T-helper 2 cell treated with Interferon-gamma antibody and Interleukin-4, amounts not matched to agents 100 ng/mL and 5 ng/mL, for 36 hours (primary cell): ENCODE data around the gene SSNA1. TPM values are rescaled to one million over a fixed set of nuclear protein-coding genes. Genes with fewer than 3 reads are reported as not detected.

Experiments used
- intact Hi-C: fragments of 100-400 bp; cut with micrococcal nuclease; formaldehyde crosslinking; loops from one replicate; pipeline ENCODE4 v1.15.1; 2023
- total RNA-seq: library from RNA; stranded (reverse); gene quantifications from 2 replicates; pipeline ENCODE4 v1.2.3, GENCODE V29; 2022

SSNA1 gene
- 86.5 and 88.3 TPM in 2 replicates for total RNA-seq

GRCh38 chr9:137188490-137189296, at the start of gene SSNA1, which contains the start of gene ANAPC2:
SSNA1 (plus strand) TSS chr9:137188676; CDS start chr9:137188727, 51 bp downstream.
ANAPC2 (minus strand) TSS chr9:137188560; CDS start chr9:137188532, 28 bp downstream.
- intact Hi-C loops, result loop anchor here (1.0 to 5.0 kb wide), 4 partner anchors 17 to 61 kb away; partner anchors contain the start of genes NDOR1, TMEM203 and TUBB4B

- intact Hi-C loops, result no loop called here
These were observed 49.6 kb upstream of the SSNA1 start, which contains the start of gene GRIN1 for GRCh38 chr9:137138722-137139467. GRIN1 (plus strand) TSS chr9:137139154; CDS start chr9:137139487, 333 bp downstream.

- intact Hi-C loops, result no loop called here
These were observed 48.9 kb upstream of the SSNA1 start for GRCh38 chr9:137139468-137140150.

GRCh38 chr9:137140151-137141012, 48.1 kb upstream of the SSNA1 start:
- intact Hi-C loops, result no loop called here

- intact Hi-C loops, result no loop called here
These were observed 47.2 kb upstream of the SSNA1 start for GRCh38 chr9:137141050-137141810.

- intact Hi-C loops, result no loop called here
These were observed 46.2 kb upstream of the SSNA1 start for GRCh38 chr9:137141976-137142936.

GRCh38 chr9:137143459-137143858, 45.0 kb upstream of the SSNA1 start:
- intact Hi-C loops, result no loop called here

GRCh38 chr9:137145731-137146526, 42.5 kb upstream of the SSNA1 start:
- intact Hi-C loops, result no loop called here

GRCh38 chr9:137146527-137146918, 42.0 kb upstream of the SSNA1 start:
- intact Hi-C loops, result no loop called here

GRCh38 chr9:137147091-137147792, 41.2 kb upstream of the SSNA1 start:
- intact Hi-C loops, result no loop called here

GRCh38 chr9:137147793-137148160, 40.7 kb upstream of the SSNA1 start:
- intact Hi-C loops, result no loop called here

- intact Hi-C loops, result no loop called here
These were observed 40.2 kb upstream of the SSNA1 start for GRCh38 chr9:137148242-137148641.

GRCh38 chr9:137148661-137149060, 39.8 kb upstream of the SSNA1 start:
- intact Hi-C loops, result no loop called here

- intact Hi-C loops, result no loop called here
These were observed 39.1 kb upstream of the SSNA1 start for GRCh38 chr9:137149363-137149762.

- intact Hi-C loops, result loop anchor here (2.0 to 5.0 kb wide), 2 partner anchors 51 to 312 kb away; partner anchors contain the start of gene TPRN
These were observed 38.4 kb upstream of the SSNA1 start for GRCh38 chr9:137149942-137150616.

GRCh38 chr9:137150617-137151457, 37.6 kb upstream of the SSNA1 start:
- intact Hi-C loops, result loop anchor here (2.0 to 5.0 kb wide), 2 partner anchors 50 to 311 kb away; partner anchors contain the start of gene TPRN
